NCI-H128 (cell line): ENCODE results near the gene CROCC.
"Not testable (repeated sequence)": the region's sequence is repeated elsewhere in the genome, so short reads cannot be mapped to it uniquely, and the experiment has no call there.

Experiments used
- DNase-seq: peaks from one replicate; lab custom pipeline; 2025; ENCODE audit not compliant: unreplicated experiment; lab: John Stamatoyannopoulos, UW

Gene CROCC

DNA sequence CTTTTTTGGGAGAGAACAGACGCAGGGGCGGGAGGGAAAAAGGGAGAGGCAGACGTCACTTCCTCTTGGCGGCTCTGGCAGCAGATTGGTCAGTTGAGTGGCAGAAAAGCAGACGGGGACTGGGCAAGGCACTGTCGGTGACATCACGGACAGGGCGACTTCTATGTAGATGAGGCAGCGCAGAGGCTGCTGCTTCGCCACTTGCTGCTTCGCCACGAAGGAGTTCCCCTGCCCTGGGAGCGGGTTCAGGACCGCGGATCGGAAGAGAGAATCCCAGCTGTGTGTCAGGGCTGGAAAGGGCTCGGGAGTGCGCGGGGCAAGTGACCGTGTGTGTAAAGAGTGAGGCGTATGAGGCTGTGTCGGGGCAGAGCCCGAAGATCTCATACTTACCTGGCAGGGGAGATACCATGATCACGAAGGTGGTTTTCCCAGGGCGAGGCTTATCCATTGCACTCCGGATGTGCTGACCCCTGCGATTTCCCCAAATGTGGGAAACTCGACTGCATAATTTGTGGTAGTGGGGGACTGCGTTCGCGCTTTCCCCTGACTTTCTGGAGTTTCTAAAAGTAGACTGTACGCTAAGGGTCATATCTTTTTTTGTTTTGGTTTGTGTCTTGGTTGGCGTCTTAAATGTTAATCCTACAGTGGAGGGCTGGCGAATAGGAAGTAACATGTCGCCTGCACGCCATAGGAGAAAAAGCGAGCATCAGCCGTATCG, 26.0 kb upstream of the CROCC start, which contains the start of gene RNU1-2:
RNU1-2 (plus strand) TSS at position 383 of the 718 bp plus-strand sequence.
- peak; percentile 53 for DNase-seq

DNA sequence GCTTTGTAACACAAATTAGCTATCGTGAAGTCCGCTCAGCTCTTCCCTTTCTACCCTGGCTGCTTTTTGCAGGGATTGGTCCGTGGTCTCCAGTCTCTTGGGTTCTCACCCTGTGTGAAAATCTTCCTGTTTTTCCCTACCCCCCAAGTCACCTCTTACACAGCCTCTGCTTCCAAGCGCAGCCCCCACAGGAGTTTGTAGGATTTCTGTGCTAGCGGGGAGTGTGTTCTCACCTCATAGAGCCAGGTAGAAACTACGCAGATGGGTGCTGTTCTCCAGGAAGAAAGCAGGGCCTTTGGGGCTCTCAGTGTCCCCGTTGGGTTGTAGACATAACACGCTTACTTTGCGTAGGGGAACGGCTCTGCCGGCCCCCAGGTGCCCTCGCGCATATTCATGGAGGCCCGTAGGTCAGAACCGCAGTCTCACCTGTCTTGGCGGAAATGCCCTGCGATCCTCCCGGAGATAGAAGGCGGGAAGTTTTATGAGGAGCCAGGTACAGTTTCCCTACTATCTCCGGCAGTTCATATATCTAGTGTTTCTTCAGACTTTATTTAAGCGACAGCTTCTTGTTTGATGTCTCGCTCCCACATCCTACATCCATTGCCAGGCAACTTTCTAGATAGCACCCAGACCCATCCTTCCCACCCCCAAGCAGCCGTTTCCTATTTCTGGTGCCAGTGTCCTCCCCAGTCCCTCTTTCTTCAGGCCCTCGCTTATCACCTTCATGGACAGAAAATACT, 25.2 kb upstream of the CROCC start:
- peak; percentile 35 for DNase-seq

DNA sequence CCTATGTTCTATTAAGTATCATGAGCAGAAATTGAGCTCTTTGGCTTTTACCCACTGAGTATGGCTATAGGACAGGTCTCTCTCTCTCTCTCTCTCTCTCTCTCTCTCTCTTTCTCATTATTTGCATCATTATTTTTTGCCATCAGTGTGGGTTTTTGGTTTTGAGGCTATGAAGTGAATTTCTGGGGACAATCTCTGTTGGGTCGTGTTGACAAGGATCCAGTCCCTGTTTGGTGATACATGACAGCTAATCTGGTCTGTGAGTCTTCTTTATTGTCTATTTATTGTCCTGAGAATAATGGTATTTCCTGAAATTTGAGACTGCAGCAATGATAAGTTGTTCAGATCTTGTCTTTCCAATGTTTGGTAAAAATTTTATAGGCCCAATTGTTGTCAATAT, 24.1 kb upstream of the CROCC start:
- not testable (repeated sequence) for DNase-seq

DNA sequence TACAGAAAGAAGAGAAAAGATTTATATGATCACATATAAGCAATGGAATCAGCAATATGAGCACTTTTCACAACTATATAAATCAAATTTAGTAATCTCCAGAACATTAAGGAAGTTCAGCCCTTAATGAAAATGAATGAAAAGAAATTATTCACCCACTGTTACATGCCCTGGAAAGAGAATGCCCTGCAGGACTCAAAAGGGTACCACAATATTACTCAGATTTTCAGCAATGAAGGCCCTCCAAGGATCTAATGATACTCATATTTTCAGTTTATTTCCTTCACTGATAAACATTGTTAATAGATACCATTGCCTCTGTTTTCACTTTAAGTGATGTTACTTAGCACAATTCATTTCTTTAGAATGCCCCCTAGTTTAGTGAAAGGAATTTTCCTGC, 23.4 kb upstream of the CROCC start:
- DNase-seq = not testable (repeated sequence)

DNA sequence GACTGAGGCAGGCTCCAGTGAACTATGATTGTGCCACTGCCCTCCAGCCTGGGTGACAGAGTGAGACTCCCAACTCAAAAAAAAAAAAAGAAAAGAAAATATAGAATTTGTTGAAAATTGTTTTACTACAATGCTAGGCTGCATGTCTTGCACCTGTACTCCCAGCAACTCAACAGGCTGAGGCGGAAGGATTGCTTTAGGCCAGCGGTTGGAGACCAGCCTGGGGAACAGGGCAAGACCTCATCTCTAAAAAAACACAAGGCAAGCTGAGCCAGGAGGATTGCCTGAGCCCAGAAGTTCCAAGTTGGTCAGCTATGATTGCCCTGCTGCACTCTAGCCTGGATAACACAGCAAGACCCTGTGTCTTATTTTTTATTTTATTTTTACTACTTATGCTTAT, 22.7 kb upstream of the CROCC start:
- DNase-seq = not testable (repeated sequence)

DNA sequence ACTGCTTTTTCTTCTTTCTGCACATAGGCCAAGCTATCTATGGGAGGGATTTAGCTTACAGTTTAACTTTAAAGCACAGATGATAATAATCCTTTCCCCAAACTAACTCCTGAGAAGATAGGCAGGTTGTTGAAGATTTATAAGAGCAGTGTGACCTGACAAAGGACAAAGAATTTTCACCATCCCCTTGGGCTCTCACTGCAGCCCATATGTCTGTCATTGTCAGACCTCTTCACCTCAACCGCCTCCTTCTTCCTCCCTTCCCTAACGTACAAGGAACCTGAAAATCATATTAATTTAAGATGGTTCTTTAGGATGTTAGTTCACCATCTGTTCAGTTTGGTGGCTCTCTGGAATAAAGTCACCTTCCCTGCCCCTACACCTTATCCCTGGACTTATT, 21.0 kb upstream of the CROCC start:
- DNase-seq = no peak

DNA sequence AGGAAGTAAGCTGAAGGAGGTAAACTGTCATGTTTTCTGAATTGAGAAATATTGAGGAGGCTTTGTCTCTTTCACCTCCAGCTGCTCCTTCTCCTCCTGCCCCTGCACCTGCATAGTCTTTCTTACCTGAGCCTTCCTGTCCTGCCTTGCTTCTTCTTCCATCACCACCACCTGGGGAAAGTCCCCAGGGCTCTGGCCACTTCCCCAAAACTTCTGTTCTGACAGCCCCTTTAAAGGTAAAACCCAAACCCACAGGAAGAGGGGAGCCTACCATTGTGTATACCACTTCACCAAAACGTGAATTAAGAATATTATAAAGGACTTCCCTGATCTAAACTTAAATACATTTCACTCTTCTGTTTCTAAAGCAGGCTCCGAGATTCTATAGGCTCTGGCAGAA, 20.4 kb upstream of the CROCC start:
- DNase-seq = not testable (repeated sequence)

DNA sequence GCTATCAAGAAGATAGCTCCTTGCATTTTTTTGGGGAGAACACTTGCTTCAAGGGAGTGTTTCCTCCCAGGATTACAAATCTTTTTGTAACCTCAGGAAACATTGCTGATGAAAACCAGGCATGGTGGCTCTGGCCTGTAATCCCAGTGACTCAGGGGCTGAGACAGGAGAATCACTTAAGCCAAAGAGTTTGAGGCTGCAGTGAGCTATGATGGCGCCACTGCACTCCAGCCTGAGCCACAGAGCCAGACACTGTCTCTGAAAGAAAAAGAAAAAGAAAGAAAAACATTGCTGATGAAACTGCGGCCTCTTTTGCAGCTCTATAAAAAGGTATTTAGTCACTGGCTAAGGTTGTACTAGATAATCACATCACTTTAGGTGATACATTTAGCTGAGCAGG, 18.7 kb upstream of the CROCC start:
- DNase-seq = no peak

DNA sequence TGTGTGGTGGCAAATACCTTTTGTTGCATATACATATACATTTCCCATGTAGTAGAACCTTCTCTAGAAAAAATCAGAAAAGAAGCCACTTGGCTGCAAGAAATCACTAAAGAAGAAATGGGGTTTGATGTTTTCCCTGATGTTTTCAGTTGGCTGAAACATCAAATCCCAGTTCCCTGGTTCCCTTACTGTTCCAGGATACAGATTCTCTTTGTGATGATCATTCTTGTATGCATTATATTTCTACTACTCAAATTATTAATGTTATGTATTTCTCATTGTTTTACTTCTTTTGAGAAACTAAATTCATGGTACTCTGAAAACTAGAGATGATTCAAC, 18.3 kb upstream of the CROCC start:
- DNase-seq = no peak

DNA sequence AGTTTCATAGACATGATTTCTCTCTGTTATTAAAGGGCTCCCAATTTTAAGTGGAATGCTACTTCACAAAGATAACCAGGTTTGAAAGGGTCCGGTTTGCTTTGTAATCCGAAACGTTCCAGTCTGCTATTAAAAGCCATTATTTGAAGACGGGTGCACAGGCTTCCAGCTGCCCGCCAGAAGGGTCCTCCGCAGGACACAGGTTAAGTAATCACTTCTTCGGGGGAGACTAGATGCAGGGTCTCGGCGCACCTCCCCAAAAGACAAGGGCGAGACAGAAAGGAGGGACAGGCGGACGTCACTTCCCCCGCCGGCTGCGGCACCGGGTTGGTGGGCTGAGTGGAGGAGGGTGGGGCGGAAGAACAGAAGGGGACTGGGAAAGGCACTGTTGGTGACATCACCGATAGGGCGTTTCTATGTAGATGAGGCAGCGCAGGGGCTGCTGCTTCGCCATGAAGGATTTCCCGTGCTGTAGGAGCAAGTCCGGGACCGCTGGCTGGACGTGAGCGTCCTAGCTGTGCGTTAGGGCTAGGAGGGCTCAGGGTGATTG, 17.1 kb upstream of the CROCC start:
- peak; percentile 100 for DNase-seq

DNA sequence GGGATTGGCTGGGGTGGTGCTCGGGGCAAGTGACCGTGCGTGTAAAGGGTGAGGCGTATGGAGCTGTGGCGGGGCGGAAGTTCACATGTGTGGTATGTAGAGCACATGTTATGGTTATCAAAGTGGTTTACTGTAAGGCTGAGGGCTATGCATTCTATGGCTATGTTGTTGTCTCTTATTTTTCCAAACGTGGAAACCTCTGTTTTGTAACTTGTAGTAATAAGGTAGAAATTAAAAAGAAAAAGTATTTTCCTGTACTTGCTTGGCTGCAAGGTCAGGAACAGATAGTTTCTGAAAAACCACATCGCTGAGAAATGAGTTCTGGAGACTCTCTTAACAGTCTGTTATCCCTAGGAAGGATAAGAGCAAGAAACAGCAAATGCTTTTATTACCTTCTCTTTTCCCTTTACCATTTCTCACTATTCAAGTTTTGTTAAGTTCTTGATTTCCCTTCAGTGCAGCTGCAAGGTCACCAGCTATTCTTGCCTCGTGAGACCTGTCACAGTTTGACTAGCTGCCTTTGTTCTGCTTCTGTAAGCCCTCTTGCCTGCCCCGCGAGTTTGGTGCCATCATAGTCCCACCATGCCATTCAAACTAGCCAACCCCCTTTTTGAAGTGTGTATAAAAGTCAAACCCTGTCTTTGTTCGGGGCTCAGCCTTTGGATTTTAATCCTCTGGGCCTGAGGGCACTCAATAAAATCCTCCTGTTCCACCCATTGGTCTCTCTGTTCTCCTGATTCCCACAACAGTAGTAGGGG, 16.4 kb upstream of the CROCC start:
- no peak for DNase-seq

DNA sequence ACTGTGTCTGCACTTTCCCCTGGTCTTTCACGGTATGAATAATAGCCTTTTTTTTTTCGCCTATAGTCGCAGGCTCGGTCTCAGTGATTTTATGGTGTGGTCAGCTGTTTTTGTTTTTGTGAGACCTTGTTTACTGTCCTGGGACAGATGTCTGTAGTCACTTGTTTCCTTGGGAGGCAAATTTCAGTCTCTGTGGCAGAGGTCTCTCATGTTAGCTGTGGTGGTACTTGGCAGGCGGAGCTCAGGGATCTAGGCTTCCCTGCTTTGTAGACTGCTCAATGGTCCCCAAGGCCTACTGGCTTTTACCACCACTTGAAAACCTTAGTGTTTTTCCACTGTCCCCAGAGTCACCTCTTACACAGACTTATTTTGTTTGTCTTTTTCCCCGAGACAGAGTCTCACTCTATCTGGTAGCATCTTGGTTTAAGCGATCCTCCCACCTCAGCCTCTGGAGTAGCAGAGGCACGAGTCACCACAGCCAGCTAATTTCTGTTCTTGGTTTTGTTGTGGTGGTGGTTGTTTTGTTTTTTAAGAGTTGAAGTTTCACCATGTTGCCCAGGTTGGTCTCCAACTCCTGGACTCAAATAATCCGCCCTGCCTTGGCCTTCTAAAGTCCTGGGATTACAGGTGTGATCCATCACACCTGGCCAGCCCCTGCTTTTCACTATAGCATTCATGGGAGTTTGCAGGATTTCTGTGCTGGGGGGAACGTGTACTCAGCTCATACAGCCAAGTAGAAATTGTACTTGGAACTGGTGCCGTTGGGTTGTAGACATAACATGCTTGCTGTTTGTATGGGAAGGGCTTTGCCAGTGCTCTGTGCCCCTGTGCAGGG, 15.6 kb upstream of the CROCC start:
- no peak for DNase-seq

DNA sequence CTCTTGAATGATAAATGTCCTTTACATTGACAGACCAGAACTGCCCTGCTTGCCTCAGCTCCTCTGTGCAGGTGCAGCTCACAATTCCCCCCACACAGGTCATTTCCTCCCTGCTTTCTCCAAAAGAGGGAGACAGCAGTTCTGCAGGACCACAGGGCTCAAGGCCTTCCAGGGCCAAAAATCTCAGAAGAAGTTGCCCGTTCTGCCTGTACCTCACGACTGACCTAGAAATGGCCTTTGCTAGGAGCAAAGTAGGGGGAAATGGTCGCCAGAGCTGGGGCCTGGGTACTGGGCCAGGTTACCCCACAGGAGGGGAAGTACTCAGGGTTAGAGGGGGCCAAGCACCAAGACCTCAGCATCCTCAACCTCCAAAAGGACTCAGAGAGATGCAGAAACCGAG, 14.9 kb upstream of the CROCC start:
- no peak for DNase-seq

DNA sequence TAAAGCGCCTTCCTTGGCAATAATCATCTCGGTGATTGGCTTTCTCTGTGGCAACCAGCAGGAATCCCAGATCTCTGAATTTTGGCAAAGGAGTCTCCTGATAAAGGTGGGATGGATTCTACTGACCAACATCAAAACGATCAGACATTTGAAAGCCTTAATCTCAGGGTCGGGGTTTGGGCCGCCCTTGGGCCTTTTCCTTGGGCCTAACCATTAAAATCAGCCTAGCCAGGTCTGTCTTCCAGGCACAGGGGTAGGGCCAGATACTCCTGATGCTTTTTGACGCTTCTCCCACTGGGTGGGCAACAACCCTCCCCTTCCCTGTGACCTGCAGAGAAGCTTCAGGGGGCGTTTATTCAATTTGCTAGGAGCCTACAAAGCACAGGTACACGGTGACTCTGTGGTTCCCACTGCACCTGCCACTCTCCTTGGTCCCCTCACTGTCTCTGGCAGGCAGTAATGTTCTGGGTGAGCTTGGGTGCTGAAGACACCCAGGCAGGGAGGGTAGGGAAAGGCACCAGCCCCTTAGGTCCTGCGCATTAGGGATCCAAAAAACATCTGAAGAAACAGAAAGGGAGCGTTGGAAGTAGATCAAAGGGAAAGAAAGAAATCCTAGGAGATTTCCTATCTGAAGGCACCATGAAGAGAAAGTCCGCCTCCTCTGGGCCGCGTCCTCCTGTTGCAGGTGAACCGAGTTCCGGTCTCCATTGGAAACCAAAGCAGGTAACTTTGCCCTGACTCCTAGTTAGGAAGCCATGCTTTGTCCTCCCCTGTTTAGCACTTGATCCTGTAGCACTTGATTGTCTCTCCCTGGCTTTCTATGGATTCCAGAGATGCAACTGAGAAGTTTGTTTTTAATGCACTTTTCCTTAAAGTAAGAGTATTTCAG, 13.6 kb upstream of the CROCC start:
- no peak for DNase-seq

DNA sequence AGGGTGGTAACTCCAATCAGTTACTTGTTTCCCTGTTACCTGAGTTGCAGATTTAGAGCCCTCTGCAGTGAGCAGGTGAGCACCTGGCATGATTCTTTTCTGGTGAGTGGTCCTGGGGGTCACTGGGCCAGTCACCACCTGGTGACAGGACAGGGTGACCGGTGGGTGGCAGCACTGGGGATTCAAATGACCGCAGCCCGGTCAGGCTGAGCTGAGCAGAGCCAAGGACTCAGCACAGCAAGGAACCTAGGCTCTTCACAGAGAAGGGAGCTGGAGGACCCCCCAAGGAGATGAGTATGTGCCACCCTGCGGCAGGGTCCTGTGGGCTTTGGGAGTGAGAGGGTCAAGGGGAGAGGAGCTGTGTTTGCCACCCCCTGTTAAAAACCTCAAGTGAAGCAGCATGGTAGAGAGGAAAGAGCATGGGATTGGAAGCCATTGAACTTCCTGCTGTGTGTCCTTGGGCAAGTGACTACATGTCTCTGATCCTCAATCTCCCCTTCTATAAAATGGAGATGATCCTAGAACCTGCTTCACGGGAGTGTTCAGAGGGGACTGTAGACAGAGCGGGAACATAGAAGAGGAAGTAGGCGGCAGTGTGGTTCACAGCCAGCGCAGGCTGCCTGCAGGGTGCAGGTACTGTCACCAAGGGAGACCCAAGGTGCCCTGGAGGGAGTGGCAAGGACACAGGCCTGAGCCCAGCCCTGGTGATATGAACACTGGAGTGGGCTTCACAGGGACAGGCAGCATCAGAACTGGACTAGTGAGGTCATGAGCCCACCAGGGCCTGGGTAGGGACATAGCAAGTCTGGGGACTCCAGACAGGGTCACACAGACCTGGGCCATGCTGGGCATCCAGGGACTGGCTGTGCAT, 9.6 kb upstream of the CROCC start:
- DNase-seq = not testable (repeated sequence)

DNA sequence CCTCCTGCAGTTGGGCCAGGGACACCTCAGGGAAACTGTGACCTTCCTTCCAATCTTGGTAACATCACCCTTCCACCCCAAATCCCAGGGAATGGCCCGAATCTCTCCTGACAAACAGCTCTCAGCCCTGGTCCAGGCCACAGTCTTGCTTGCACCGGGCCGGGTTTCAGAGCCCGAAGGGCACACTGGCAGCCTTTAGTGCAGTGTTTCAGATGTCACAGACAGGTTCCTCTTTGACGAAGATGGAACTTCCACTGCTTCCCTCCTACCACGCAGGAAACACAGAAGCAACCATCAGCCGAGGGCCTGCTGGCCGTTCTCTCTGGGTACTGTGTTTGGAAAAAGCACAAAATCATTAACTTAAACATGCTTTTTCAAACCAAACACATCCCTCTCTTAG, 9.0 kb upstream of the CROCC start:
- not testable (repeated sequence) for DNase-seq

DNA sequence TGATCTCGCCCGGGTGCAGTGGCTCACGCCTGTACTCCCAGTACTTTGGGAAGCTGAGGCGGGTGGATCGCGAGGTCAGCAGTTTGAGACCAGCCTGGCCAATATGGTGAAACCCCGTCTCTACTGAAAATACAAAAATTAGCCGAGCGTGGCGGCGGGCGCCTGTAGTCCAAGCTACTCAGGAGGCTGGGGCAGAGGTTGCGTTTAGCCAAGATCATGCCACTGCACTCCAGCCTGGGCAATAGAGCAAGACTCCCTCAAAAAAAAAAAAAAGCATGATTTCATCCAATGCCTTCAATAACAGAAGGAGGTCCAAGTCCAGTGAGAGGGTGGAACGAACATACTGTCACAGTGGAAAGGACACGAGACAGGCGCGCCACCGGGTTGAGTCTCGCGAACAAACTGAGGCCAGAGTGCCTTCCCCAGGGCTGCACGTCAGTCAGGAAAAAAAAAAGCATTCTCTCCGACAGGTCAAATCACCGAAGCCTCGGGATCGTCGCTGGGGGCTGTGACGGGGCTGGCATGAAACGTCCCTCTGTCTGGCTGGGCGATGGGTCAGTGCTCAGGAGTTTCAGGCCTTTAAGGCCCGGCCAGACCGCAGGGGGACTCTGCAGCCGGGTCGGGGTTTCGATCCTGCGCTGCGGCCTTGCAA, 8.4 kb upstream of the CROCC start:
- DNase-seq = no peak
